Activated CD8-positive, alpha-beta memory T cell treated with anti-CD3 and anti-CD28 coated beads, Interleukin-2, amount 50 U/mL, for 1 hour (primary cell): ENCODE data around the gene PIP5K1A.
A peak's percentile ranks its signal among the peaks of the same experiment; 100 is the strongest.
"Not testable (repeated sequence)": the region's sequence is repeated elsewhere in the genome, so short reads cannot be mapped to it uniquely, and the experiment has no call there.

Experiments
- DNase-seq: peaks from one replicate; pipeline ENCODE4 v3.0.0-alpha.2; 2020; ENCODE audit errors: extremely low read depth

PIP5K1A gene

DNA sequence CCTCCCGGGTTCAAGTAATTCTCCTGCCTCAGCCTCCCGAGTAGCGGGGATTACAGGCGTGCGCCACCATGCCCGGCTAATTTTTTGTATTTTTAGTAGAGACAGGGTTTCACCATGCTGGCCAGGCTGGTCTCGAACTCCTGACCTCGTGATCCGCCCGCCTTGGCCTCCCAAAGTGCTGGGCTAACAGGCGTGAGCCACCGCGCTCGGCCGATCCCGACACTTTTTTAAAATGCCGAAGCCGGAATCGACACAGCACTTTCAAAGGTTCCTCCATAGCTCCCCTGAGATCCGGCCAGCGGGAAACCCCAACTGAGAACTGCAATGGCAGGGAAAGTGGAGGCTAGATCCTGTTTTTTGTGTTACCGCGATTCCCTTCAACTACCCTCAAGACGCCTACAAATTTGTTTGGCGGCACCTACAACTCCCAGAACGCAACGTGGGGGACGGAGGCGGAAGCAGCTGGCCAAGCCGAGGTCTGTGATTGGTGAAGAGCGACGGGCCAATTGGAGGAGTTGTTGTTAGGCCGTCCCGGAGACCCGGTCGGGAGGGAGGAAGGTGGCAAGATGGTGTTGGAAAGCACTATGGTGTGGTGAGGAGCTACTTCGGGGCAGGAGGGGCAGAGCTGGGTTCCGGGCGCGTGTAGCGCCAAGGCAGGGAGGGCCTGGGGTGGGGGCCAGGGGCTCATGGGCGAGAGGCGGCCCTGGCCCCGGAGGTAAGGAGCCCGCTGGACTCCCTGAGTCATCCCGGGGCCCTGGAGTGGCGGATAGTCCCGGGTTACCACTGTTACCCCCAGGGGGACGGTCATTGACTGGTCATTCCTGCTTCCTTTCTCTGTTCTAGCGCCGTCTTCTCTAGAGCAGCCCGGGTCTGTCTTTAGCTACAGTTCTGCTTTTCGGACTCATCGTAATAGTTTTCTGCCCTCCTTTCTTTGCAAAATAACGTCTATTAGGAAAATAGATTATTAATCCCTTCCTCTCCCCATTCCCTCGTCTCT is 56.2 kb downstream of the PIP5K1A start, which contains the start of gene PSMD4:
Gene PSMD4, plus strand, starts transcription at position 518 of the 997 bp plus-strand sequence. Its CDS starts 49 bp downstream, at position 567.
- peak; percentile 87 for DNase-seq

- DNase-seq, result no peak
Observed at GRCh38 chr1:151255381-151255780, 57.0 kb downstream of the PIP5K1A start.

DNA sequence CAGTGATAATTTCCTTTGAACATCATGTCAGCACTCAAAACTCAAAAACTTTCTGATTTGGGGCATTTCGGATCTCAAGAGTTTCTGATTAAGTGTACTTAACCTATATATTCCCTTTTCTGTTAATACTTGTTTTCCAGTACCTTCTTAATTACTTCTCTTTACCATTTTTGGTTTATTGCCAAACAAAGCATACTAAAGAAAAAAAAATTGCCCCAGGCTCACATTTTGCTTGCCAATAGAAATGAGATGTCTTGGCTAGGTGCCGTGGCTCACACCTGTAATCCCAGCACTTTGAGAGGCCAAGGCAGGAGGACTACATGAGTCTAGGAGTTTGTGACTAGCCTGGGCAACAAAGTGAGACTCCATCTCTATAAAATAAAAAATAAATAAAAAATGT is 61.0 kb downstream of the PIP5K1A start:
- DNase-seq, result no peak

- DNase-seq, result no peak
Observed at GRCh38 chr1:151265446-151266236, 67.3 kb downstream of the PIP5K1A start.

GRCh38 chr1:151266315-151266714 is 68.0 kb downstream of the PIP5K1A start:
- no peak for DNase-seq

- no peak for DNase-seq
Observed at GRCh38 chr1:151266821-151267220, 68.5 kb downstream of the PIP5K1A start.

DNA sequence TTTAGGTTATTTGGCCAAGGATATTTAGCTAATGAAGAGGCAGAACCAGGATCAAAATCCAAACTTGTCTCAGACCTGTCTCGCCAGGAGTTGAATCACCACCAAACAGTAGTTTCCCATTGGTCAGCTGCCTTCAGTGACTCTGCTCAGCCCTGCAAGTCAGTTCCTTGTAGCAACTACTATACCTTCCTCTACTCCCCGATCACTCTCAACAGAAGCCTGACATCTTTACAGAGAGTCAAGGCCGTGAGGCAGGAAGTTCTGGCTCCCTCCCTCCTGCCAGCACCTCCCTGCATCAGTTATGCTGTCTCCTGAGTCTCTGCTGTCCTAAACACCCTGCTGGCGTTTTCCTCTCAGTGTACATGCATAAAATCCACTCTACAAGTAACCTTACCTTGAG is 69.4 kb downstream of the PIP5K1A start:
- no peak for DNase-seq

DNA sequence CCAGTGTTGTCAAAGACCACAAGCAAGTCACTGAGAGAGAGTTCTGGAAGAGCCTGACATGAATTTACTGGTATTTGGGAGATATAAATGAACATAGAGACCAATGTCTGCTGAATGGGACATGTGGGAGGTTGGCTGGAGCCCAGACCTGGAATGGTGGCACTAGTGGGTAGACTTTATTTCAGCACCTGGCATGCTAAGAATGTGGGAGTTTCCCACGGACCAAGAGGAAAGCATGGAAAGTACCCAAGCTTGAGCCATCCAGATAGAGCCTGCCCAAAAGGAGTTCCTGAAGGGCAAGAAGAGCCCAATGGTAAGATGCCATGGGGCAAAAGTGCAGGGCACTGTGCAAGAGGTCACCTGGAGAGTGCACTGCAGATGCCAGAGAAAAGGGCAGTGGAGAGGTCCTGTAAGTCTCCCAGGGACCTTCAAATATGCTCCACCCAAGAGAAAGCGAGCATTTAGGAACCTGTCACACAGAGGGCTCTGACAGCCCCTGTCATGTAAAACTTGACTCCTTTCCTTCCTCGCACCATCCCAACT is 75.6 kb downstream of the PIP5K1A start:
- DNase-seq, result no peak

DNA sequence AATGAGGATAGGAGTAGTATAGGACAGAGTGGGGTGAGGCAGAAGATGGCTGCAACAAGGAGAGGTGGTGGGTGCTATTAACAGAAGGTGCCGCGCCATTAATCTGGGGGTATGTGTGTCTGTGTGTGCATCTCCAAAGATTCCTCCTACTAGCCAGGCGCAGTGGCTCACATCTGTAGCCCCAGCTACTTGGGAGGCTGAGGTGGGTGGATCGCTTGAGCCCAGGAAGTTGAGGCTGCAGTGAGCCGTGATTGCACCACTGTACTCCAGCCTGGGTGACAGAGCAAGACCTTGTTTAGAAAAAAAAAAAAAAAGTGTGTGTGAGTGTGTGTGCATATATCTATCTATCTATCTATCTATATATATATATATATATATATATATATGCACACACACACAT is 77.0 kb downstream of the PIP5K1A start:
- DNase-seq, result not testable (repeated sequence)

DNA sequence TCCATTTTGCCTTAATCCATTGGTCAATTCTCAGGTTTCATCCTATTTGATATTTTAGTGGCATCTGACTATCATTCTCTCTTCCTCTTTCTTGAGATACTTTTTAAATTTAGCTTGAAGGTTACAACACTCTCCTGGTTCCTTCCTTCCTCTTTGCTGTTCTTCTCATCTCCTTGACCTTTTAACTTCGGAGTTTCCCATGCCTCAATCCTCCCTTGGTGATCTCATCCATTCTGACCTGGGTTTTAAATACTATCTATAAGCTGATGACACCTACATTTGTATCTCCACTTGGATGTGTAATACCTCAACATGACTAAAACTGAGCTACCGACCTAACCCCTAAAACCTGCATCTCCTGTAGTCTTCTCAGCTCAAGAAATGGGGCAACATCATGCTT is 78.9 kb downstream of the PIP5K1A start:
- no peak for DNase-seq

GRCh38 chr1:151281225-151281968 is 83.0 kb downstream of the PIP5K1A start:
- DNase-seq, result peak; percentile 80

- peak; percentile 97 for DNase-seq
Observed at GRCh38 chr1:151281969-151282882, 83.9 kb downstream of the PIP5K1A start, which contains the start of gene ZNF687. Gene ZNF687 (plus strand): TSS chr1:151282299. CDS start chr1:151286292, 3,993 bp downstream.

DNA sequence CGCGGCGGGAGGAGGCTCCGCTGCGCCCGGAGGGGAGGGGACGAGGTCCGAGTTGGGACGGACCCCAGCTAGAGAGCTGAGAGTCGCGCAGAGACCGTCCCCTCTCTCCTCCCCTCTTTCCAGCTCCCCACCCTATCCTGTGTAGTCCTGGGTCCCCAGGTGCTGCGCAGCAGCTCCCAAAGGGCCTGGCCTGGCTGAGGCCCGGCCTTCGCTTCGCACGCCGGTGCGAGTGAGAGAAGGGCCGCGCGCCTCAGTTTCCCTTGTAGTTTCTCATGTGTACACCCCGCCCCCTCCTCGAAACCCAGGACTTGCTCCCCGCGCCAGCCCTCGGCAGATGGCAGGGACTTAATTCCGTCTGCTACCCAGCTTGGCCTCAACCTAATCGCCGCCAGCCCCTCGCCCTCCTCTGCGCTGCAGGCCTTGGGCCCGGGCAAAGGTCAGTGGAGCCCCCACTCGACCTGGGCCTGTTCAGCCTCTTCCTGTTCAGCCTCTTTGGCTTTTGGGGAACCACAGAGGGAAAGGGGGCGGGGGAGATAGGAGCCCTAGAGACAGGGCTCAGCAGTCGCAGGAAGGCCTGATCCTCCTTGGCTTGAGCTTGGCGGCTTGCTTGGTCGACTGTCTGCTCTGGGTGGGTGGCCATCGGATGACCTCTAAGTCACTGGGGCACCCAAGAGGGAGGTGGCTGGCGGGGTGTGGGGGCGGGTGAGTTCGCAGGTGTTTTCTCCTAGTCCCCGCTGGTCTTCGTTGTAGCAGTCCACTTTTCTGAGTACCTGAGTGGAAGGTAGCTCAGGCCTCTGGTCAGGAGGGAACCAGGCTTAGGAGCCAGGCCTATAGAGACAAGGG is 84.8 kb downstream of the PIP5K1A start:
- DNase-seq, result no peak

DNA sequence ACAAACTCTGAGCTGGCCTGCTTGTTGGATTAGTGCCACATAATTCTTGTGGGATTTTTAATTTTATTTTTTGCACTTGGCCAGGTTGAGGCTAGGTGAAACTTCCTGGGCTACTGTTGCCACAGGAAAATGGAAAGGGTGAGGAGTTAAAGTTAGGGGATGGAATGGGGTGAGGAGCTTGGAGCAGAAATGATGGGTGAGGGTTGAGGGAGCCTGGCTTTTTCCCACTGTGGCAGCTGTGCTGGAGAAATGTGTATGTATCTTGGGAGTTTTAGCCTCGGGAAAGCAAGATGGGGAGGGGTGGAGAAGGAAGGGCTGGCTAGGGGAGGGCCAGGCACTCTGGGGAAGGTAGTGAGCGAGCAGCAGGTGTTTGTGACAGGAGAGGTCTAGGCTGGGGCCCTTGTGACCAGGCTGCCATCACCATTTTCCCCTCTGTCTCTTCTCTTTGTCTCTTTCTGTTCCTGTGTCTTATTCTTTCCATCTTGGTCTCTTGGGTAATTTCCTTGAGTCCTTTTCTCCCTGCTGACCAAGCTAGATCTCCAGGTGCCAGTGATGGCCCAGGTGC is 85.7 kb downstream of the PIP5K1A start:
- no peak for DNase-seq

GRCh38 chr1:151286619-151287340 is 88.4 kb downstream of the PIP5K1A start:
- no peak for DNase-seq

DNA sequence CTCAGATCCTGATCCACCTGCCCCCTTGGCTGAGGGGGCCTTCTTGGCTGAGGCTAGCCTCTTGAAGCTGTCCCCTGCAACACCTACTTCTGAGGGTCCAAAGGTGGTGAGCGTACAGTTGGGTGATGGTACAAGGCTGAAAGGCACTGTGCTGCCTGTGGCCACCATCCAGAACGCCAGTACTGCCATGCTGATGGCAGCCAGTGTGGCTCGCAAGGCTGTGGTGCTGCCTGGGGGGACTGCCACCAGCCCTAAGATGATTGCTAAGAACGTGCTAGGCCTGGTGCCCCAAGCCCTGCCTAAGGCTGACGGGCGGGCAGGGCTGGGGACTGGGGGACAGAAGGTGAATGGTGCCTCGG is 89.0 kb downstream of the PIP5K1A start:
- DNase-seq, result no peak

- no peak for DNase-seq
Observed at GRCh38 chr1:151287767-151288500, 89.6 kb downstream of the PIP5K1A start.

DNA sequence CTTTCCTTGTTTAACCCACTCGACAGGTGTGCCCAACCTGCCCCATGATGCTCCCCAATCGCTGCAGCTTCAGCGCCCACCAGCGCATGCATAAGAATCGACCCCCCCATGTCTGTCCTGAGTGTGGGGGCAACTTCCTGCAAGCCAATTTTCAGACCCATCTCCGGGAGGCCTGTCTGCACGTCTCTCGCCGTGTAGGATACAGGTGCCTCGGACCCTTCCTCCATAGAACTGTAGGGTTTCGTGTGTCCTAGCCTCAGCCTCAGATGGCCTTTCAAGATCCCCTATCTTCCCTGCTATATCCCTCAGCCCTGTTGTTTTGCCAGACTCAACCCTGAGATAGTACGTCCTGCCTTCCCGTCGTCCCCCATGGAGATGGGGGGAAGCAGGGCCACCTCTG is 90.2 kb downstream of the PIP5K1A start:
- no peak for DNase-seq
